Frontal cortex (tissue), 4 donors: ENCODE results near the gene COP1. TPM values are rescaled to one million over a fixed set of nuclear protein-coding genes. Genes with fewer than 3 reads are reported as not detected.
A peak's percentile ranks its signal among the peaks of the same experiment; 100 is the strongest.
"Not testable (repeated sequence)": the region's sequence is repeated elsewhere in the genome, so short reads cannot be mapped to it uniquely, and the experiment has no call there.

Source experiments
- DNase-seq, 2 donors: peaks; one replicate each; pipeline ENCODE4 v3.0.0; 2012; ENCODE audit warnings: low spot score in 2 of 2
- FAIRE-seq: peaks from 2 replicates; lab custom pipeline; 2012; peaks lifted over from hg19 to GRCh38; lab: Jason Lieb, UNC
- total RNA-seq: library from RNA; depleted of rRNA; stranded (reverse); fragments of >200 nt; gene quantifications from one replicate; pipeline ENCODE4 v1.2.3, GENCODE V29; 2014
- donor health status: control.
- donor health status: control.
- donor health status: control.

The COP1 gene
- total RNA-seq, 1 donor from 2014 or later, result 146 TPM

- FAIRE-seq, result no peak
- no peak for DNase-seq
These were observed 222.9 kb downstream of the COP1 start for GRCh38 chr1:175984057-175984812.

- not testable (repeated sequence) for DNase-seq, FAIRE-seq
These were observed 223.7 kb downstream of the COP1 start for GRCh38 chr1:175983363-175983762.

GRCh38 chr1:175981128-175981527 is 226.0 kb downstream of the COP1 start:
- no peak for FAIRE-seq

GRCh38 chr1:175978926-175979325 is 228.2 kb downstream of the COP1 start:
- FAIRE-seq, result no peak
- DNase-seq, result no peak

More at GRCh38 chr1:175981128-175981527, 226.0 kb downstream of the COP1 start:
- DNase-seq, result no peak

GRCh38 chr1:175978476-175978875 is 228.6 kb downstream of the COP1 start:
- no peak for FAIRE-seq
- no peak for DNase-seq

- no peak for FAIRE-seq
These were observed 230.0 kb downstream of the COP1 start for GRCh38 chr1:175976865-175977642.

GRCh38 chr1:175969231-175969630 is 237.9 kb downstream of the COP1 start:
- DNase-seq, result no peak
- no peak for FAIRE-seq

More at GRCh38 chr1:175976865-175977642, 230.0 kb downstream of the COP1 start:
- DNase-seq, result no peak

- FAIRE-seq (no peak), DNase-seq (no peak)
These were observed 238.5 kb downstream of the COP1 start for GRCh38 chr1:175968486-175969172.

GRCh38 chr1:175963740-175964139 is 243.3 kb downstream of the COP1 start:
- DNase-seq (no peak), FAIRE-seq (no peak)

- FAIRE-seq (no peak), DNase-seq (no peak)
These were observed 246.9 kb downstream of the COP1 start for GRCh38 chr1:175960169-175960568.

- no peak for FAIRE-seq
- no peak for DNase-seq
These were observed 255.5 kb downstream of the COP1 start for GRCh38 chr1:175951627-175952026.

- FAIRE-seq (no peak), DNase-seq (no peak)
These were observed 259.3 kb downstream of the COP1 start for GRCh38 chr1:175947771-175948170.

- FAIRE-seq (no peak), DNase-seq (no peak)
These were observed 262.5 kb downstream of the COP1 start for GRCh38 chr1:175944591-175944990.

GRCh38 chr1:175941164-175941563 is 265.9 kb downstream of the COP1 start:
- FAIRE-seq (no peak), DNase-seq (no peak)

- DNase-seq (no peak), FAIRE-seq (no peak)
These were observed 270.4 kb downstream of the COP1 start for GRCh38 chr1:175936736-175937135.

- FAIRE-seq, result no peak
- no peak for DNase-seq
These were observed 271.4 kb downstream of the COP1 start for GRCh38 chr1:175935566-175936115.

- DNase-seq (no peak), FAIRE-seq (no peak)
These were observed 271.9 kb downstream of the COP1 start for GRCh38 chr1:175935166-175935565.

GRCh38 chr1:175933801-175934200 is 273.3 kb downstream of the COP1 start:
- FAIRE-seq, result no peak

GRCh38 chr1:175927944-175928343 is 279.1 kb downstream of the COP1 start:
- no peak for DNase-seq
- FAIRE-seq, result peak; percentile 50

More at GRCh38 chr1:175933801-175934200, 273.3 kb downstream of the COP1 start:
- DNase-seq, result no peak

GRCh38 chr1:175922254-175922881 is 284.7 kb downstream of the COP1 start:
- DNase-seq (no peak), FAIRE-seq (no peak)
